ENCODE data around the gene OLFML3.

OLFML3 gene

DNA sequence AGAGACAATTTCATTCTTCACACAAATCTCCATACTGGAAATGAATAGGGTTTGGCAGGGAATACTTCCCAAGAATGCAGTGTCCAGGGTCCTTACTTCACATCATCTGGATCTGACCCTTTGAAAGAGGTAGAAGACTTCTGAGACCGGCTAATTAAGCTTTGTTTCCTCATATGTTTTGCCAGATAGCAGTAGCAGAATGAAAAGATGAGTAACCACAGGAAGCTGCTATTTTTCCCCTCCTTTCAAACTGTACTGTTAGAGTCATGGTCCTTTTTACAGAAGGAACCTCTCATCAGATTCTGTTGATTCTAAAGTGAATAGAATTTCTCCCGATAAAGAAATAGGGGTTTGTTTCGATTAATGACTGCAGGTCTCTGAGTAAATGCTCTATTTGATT is 1.4 kb upstream of the OLFML3 start:
- peak in 1 of 3 donors; percentile 31 for DNase-seq
- H3K4me1 ChIP-seq (ENCODE audit: control extremely low read depth in 1 of 4, control insufficient read depth in 4 of 4, insufficient read depth in 4 of 4, low read length in 3 of 4), result peaks cover 19 to 64% (median 49%) of the 10 kb centered on the region in 4 experiments
- no peak overlapping the region for H3K4me3 ChIP-seq (ENCODE audit: control insufficient read depth in 1 of 7, extremely low read depth in 1 of 7, insufficient read depth in 4 of 7, low read depth in 2 of 7, low read length in 6 of 7)
- 65% methylated on average over 3 of the region's 3 CpGs for WGBS (ENCODE audit: insufficient coverage)
- CTCF ChIA-PET, result interaction anchor here (0.6 to 3.9 kb wide), 10 partner anchors 13 to 305 kb away, joined by 3 to 44 read pairs (median 4); partner anchors contain the start of gene HIPK1
- no peak overlapping the region for H3K27ac ChIP-seq (ENCODE audit: insufficient read depth in 1 of 2, low read depth in 1 of 2, low read length in 2 of 2, poor library complexity in 1 of 2, severe bottlenecking in 2 of 2)
- POLR2A ChIA-PET, result interaction anchor here (1.2 to 1.4 kb wide), 2 partner anchors 48 to 300 kb away, joined by 3 to 6 read pairs; no protein-coding TSS in a partner anchor
- H3K36me3 ChIP-seq (ENCODE audit: control insufficient read depth in 4 of 4, insufficient read depth in 4 of 4, low read length in 3 of 4), result peaks cover 3 to 18% (median 13%) of the 10 kb centered on the region in 4 experiments
- peaks cover 0 to 10% (median 0%) of the 10 kb centered on the region in 5 experiments for H3K27me3 ChIP-seq (replicated peaks in 2 of 5; ENCODE audit: control insufficient read depth in 4 of 5, insufficient read depth in 5 of 5, low read length in 4 of 5)
- no peaks in the 10 kb centered on the region for H3K9me3 ChIP-seq (ENCODE audit: control extremely low read depth in 1 of 5, control insufficient read depth in 4 of 5, insufficient read depth in 2 of 5, low read depth in 1 of 5, low read length in 4 of 5)

DNA sequence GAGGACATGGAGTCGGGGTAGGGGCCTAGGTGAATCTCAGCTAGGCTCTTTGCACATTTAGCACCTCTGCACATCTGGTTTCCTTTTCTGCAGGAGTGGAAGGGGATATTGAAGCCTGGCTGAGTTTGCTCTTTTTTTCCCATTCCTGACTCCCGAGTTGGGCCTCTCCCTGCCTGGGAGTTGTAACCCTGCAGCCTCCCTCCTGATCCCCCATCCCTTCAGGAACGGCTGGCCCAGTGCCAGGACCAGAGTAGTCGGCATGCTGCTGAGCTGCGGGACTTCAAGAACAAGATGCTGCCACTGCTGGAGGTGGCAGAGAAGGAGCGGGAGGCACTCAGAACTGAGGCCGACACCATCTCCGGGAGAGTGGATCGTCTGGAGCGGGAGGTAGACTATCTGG is 836 bp downstream of the OLFML3 start:
- no peak for DNase-seq
- ChIA-PET POLR2A (no interaction called here), CTCF (interaction anchor here (0.7 to 3.9 kb wide), 9 partner anchors 33 to 417 kb away, joined by 3 to 44 read pairs (median 4); no protein-coding TSS in a partner anchor)
- H3K9me3 ChIP-seq (ENCODE audit: control extremely low read depth in 1 of 5, control insufficient read depth in 4 of 5, insufficient read depth in 2 of 5, low read depth in 1 of 5, low read length in 4 of 5), result no peaks in the 10 kb centered on the region
- peaks cover 15 to 70% (median 55%) of the 10 kb centered on the region in 4 experiments for H3K4me1 ChIP-seq (ENCODE audit: control extremely low read depth in 1 of 4, control insufficient read depth in 4 of 4, insufficient read depth in 4 of 4, low read length in 3 of 4)
- no peak overlapping the region for H3K27ac ChIP-seq (ENCODE audit: insufficient read depth in 1 of 2, low read depth in 1 of 2, low read length in 2 of 2, poor library complexity in 1 of 2, severe bottlenecking in 2 of 2)
- 94% methylated on average over 8 of the region's 10 CpGs for WGBS (ENCODE audit: insufficient coverage)
- H3K36me3 ChIP-seq (ENCODE audit: control insufficient read depth in 4 of 4, insufficient read depth in 4 of 4, low read length in 3 of 4), result peaks cover 0 to 3% (median under 1%) of the 10 kb centered on the region in 4 experiments
- H3K27me3 ChIP-seq (replicated peaks in 2 of 5; ENCODE audit: control insufficient read depth in 4 of 5, insufficient read depth in 5 of 5, low read length in 4 of 5), result peaks cover 0 to 13% (median 0%) of the 10 kb centered on the region in 5 experiments
- no peak overlapping the region for H3K4me3 ChIP-seq (ENCODE audit: control insufficient read depth in 1 of 7, extremely low read depth in 1 of 7, insufficient read depth in 4 of 7, low read depth in 2 of 7, low read length in 6 of 7)

DNA sequence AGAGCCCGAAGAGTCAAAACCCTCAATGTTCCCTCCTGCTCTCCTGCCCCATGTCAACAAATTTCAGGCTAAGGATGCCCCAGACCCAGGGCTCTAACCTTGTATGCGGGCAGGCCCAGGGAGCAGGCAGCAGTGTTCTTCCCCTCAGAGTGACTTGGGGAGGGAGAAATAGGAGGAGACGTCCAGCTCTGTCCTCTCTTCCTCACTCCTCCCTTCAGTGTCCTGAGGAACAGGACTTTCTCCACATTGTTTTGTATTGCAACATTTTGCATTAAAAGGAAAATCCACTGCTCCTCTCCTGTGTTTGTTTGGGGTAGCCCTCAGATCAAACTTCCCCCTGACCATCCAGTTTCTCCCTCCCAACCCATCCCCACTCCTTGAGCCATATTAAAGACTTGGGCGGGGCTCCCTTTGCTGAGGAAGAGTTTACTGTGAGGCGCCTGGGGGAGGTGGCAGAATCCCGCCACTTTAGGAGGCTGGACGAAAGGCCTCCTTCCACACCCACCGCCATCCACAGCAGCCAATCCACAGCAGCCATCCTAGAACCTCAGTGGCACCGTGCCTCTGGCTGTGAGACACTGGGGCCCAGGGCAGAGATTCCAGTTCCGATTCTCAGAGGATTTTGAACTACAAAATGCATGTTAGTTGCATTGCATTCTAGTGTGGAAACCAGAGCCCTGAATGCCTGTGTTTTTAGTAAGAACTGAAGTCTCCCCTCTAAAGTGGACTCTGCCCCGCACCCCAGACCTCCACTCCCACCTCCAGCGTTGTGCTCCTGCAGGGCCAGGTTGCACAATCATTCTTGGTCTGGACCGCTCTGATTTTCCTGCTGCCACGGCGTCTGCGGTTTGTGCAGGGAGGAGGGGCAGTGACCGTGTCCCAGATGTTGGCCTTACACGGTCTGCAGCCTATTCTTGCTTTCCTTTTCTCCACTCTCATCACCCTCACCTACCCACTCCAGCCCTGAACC is 3.0 kb downstream of the OLFML3 start:
- Histone ChIP-seq H3K27me3 (replicated peaks in 2 of 5; ENCODE audit: control insufficient read depth in 4 of 5, insufficient read depth in 5 of 5, low read length in 4 of 5) (peaks cover 0 to 13% (median 0%) of the 10 kb centered on the region in 5 experiments), H3K4me3 (ENCODE audit: control insufficient read depth in 1 of 7, extremely low read depth in 1 of 7, insufficient read depth in 4 of 7, low read depth in 2 of 7, low read length in 6 of 7) (peak overlapping the region in 2 of 7 experiments; percentile 1 to 29), H3K9me3 (ENCODE audit: control extremely low read depth in 1 of 5, control insufficient read depth in 4 of 5, insufficient read depth in 2 of 5, low read depth in 1 of 5, low read length in 4 of 5) (no peaks in the 10 kb centered on the region), H3K36me3 (ENCODE audit: control insufficient read depth in 4 of 4, insufficient read depth in 4 of 4, low read length in 3 of 4) (peaks cover 0 to 3% (median 0%) of the 10 kb centered on the region in 4 experiments), H3K27ac (ENCODE audit: insufficient read depth in 1 of 2, low read depth in 1 of 2, low read length in 2 of 2, poor library complexity in 1 of 2, severe bottlenecking in 2 of 2) (no peak overlapping the region), H3K4me1 (ENCODE audit: control extremely low read depth in 1 of 4, control insufficient read depth in 4 of 4, insufficient read depth in 4 of 4, low read length in 3 of 4) (peaks cover 0 to 49% (median 34%) of the 10 kb centered on the region in 4 experiments)
- WGBS (ENCODE audit: insufficient coverage), result 21% methylated on average over 13 of the region's 18 CpGs
- POLR2A ChIA-PET, result no interaction called here
- CTCF ChIA-PET, result interaction anchor here (0.5 to 1.7 kb wide), 4 partner anchors 16 to 446 kb away, joined by 3 to 9 read pairs (median 6); no protein-coding TSS in a partner anchor
- DNase-seq, result peak; percentile 31 to 81 (median 76)

DNA sequence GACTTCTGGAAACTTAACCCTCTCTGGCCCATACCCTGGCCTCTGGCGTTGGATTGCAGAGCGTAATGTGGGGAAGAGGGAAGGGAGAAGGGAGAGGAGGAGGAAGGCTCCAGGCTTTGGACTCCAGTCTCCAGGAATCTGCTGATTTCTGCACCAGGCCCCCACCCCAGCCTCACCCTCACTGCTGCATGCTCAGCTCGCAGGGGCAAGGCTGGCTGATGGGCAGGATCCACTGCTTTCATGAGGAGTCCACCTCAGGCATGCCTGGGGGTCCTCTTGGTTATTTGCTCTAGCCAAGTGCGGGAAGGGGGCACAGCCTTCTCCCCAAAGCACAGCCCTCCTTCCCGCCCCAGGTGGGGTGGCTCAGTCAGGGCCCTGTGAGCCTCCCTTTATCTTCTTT is 3.7 kb downstream of the OLFML3 start:
- Histone ChIP-seq H3K4me1 (ENCODE audit: control extremely low read depth in 1 of 4, control insufficient read depth in 4 of 4, insufficient read depth in 4 of 4, low read length in 3 of 4) (peaks cover 0 to 42% (median 31%) of the 10 kb centered on the region in 4 experiments), H3K4me3 (ENCODE audit: control insufficient read depth in 1 of 7, extremely low read depth in 1 of 7, insufficient read depth in 4 of 7, low read depth in 2 of 7, low read length in 6 of 7) (peak overlapping the region in 2 of 7 experiments; percentile 1 to 29), H3K36me3 (ENCODE audit: control insufficient read depth in 4 of 4, insufficient read depth in 4 of 4, low read length in 3 of 4) (peaks cover 0 to under 1% (median 0%) of the 10 kb centered on the region in 4 experiments), H3K27me3 (replicated peaks in 2 of 5; ENCODE audit: control insufficient read depth in 4 of 5, insufficient read depth in 5 of 5, low read length in 4 of 5) (peaks cover 0 to 13% (median 0%) of the 10 kb centered on the region in 5 experiments), H3K27ac (ENCODE audit: insufficient read depth in 1 of 2, low read depth in 1 of 2, low read length in 2 of 2, poor library complexity in 1 of 2, severe bottlenecking in 2 of 2) (no peak overlapping the region), H3K9me3 (ENCODE audit: control extremely low read depth in 1 of 5, control insufficient read depth in 4 of 5, insufficient read depth in 2 of 5, low read depth in 1 of 5, low read length in 4 of 5) (no peaks in the 10 kb centered on the region)
- ChIA-PET POLR2A (no interaction called here), CTCF (interaction anchor here (1.7 kb wide), 1 partner anchor 11 kb away, joined by 5 read pairs; no protein-coding TSS in a partner anchor)
- DNase-seq, result no peak
- 83% methylated on average over 2 of the region's 5 CpGs for WGBS (ENCODE audit: insufficient coverage)

- POLR2A ChIA-PET, result no interaction called here
- Histone ChIP-seq H3K27me3 (replicated peaks in 2 of 5; ENCODE audit: control insufficient read depth in 4 of 5, insufficient read depth in 5 of 5, low read length in 4 of 5) (peaks cover 0 to 13% (median 0%) of the 10 kb centered on the region in 5 experiments), H3K36me3 (ENCODE audit: control insufficient read depth in 4 of 4, insufficient read depth in 4 of 4, low read length in 3 of 4) (no peaks in the 10 kb centered on the region), H3K27ac (ENCODE audit: insufficient read depth in 1 of 2, low read depth in 1 of 2, low read length in 2 of 2, poor library complexity in 1 of 2, severe bottlenecking in 2 of 2) (no peak overlapping the region), H3K4me1 (ENCODE audit: control extremely low read depth in 1 of 4, control insufficient read depth in 4 of 4, insufficient read depth in 4 of 4, low read length in 3 of 4) (peaks cover 0 to 38% (median 29%) of the 10 kb centered on the region in 4 experiments), H3K9me3 (ENCODE audit: control extremely low read depth in 1 of 5, control insufficient read depth in 4 of 5, insufficient read depth in 2 of 5, low read depth in 1 of 5, low read length in 4 of 5) (no peaks in the 10 kb centered on the region), H3K4me3 (ENCODE audit: control insufficient read depth in 1 of 7, extremely low read depth in 1 of 7, insufficient read depth in 4 of 7, low read depth in 2 of 7, low read length in 6 of 7) (no peak overlapping the region)
- CTCF ChIA-PET, result interaction anchor here (1.7 kb wide), 2 partner anchors 10 to 297 kb away, joined by 4 to 5 read pairs; no protein-coding TSS in a partner anchor
- peak in 1 of 3 donors; percentile 44 for DNase-seq
- 67% methylated on average over 8 of the region's 8 CpGs for WGBS (ENCODE audit: insufficient coverage)
These were observed 4.1 kb downstream of the OLFML3 start for GRCh38 chr1:113983391-113983790.

DNA sequence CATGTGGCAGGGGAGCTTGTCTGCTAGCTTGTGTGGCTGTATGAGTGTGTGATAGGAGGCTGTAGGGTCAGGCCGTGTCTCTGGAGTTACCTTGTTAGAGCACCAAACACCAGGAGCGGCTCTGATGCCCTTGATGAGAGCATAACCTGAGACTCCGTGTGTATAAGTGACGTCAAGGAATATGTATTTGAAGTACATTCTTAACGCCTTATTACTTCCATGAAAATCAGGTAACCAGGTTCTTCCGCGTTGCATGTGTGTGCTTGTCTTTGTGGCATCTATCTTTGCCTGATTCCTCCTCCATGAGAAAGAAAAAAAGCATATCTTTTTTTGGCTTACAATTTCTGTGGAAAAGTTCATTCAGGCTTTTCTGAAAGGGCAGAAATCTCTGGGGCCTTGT is 4.6 kb downstream of the OLFML3 start:
- H3K27ac ChIP-seq (ENCODE audit: insufficient read depth in 1 of 2, low read depth in 1 of 2, low read length in 2 of 2, poor library complexity in 1 of 2, severe bottlenecking in 2 of 2), result no peak overlapping the region
- peaks cover 0 to 13% (median 0%) of the 10 kb centered on the region in 5 experiments for H3K27me3 ChIP-seq (replicated peaks in 2 of 5; ENCODE audit: control insufficient read depth in 4 of 5, insufficient read depth in 5 of 5, low read length in 4 of 5)
- peaks cover 0 to 33% (median 26%) of the 10 kb centered on the region in 4 experiments for H3K4me1 ChIP-seq (ENCODE audit: control extremely low read depth in 1 of 4, control insufficient read depth in 4 of 4, insufficient read depth in 4 of 4, low read length in 3 of 4)
- WGBS (ENCODE audit: insufficient coverage), result 86% methylated on average over 3 of the region's 7 CpGs
- H3K4me3 ChIP-seq (ENCODE audit: control insufficient read depth in 1 of 7, extremely low read depth in 1 of 7, insufficient read depth in 4 of 7, low read depth in 2 of 7, low read length in 6 of 7), result no peak overlapping the region
- H3K36me3 ChIP-seq (ENCODE audit: control insufficient read depth in 4 of 4, insufficient read depth in 4 of 4, low read length in 3 of 4), result no peaks in the 10 kb centered on the region
- CTCF ChIA-PET, result interaction anchor here (0.8 to 1.7 kb wide), 3 partner anchors 10 to 297 kb away, joined by 4 to 5 read pairs (median 4); no protein-coding TSS in a partner anchor
- POLR2A ChIA-PET, result no interaction called here
- peaks cover 0 to 2% (median 0%) of the 10 kb centered on the region in 5 experiments for H3K9me3 ChIP-seq (ENCODE audit: control extremely low read depth in 1 of 5, control insufficient read depth in 4 of 5, insufficient read depth in 2 of 5, low read depth in 1 of 5, low read length in 4 of 5)
- no peak for DNase-seq
